HepG2 (cell line): ENCODE results near the gene FLAD1. TPM values are rescaled to one million over a fixed set of nuclear protein-coding genes. Genes with fewer than 3 reads are reported as not detected.

Source experiments
- CHCHD3 ChIP-seq: sonication (generic); formaldehyde crosslinking; IDR thresholded peaks from 2 replicates; pipeline ENCODE4 v1.8.0; 2022; ENCODE audit warnings: mild to moderate bottlenecking, missing genetic modification reagents, moderate library complexity
- CHD4 ChIP-seq: fragments of 200-600 bp; sonication (generic); IDR thresholded peaks from 2 replicates; pipeline ENCODE4 v1.7.0; 2017; ENCODE audit warnings: mild to moderate bottlenecking, low read length, borderline replicate concordance
- HES4 ChIP-seq: sonication (generic); formaldehyde crosslinking; IDR thresholded peaks from 2 replicates; pipeline ENCODE4 v1.9.0; 2021; ENCODE audit warnings: mild to moderate bottlenecking, missing genetic modification reagents, borderline replicate concordance
- HIVEP1 ChIP-seq: sonication (generic); formaldehyde crosslinking; IDR thresholded peaks from 2 replicates; pipeline ENCODE4 v1.4.0; 2020; ENCODE audit warnings: mild to moderate bottlenecking, missing genetic modification reagents
- HMGA1 ChIP-seq: sonication (generic); formaldehyde crosslinking; conservative IDR thresholded peaks from 2 replicates; pipeline ENCODE4 v1.4.0; 2020; ENCODE audit warnings: missing genetic modification reagents
- HMGXB3 ChIP-seq: sonication (generic); formaldehyde crosslinking; IDR thresholded peaks from 2 replicates; pipeline ENCODE4 v1.4.0; 2020; ENCODE audit warnings: missing genetic modification reagents, borderline replicate concordance
- KLF16 ChIP-seq, 2 experiments: sonication (generic) in 1 of 2; formaldehyde crosslinking in 1 of 2; IDR thresholded peaks; 2 replicates each; pipeline versions ENCODE4 v1.6.1 to v1.8.0; 2016 to 2023; ENCODE audit warnings: missing genetic modification reagents in 2 of 2, missing compliant biosample characterization in 1 of 2
- PBX2 ChIP-seq: IDR thresholded peaks from 2 replicates; pipeline ENCODE4 v1.6.1; 2016; ENCODE audit warnings: control low read depth
- RXRB ChIP-seq: IDR thresholded peaks from 2 replicates; pipeline ENCODE4 v1.6.1; 2016; ENCODE audit warnings: borderline replicate concordance, missing genetic modification reagents, missing compliant biosample characterization
- SMAD3 ChIP-seq: sonication (generic); formaldehyde crosslinking; IDR thresholded peaks from 2 replicates; pipeline ENCODE4 v1.4.0; 2020; ENCODE audit warnings: missing genetic modification reagents
- TMF1 ChIP-seq: sonication (generic); formaldehyde crosslinking; IDR thresholded peaks from 2 replicates; pipeline ENCODE4 v1.8.1; 2022; ENCODE audit warnings: low read depth, missing genetic modification reagents
- TOPORS ChIP-seq: sonication (generic); formaldehyde crosslinking; IDR thresholded peaks from 2 replicates; pipeline ENCODE4 v1.8.0; 2023; ENCODE audit warnings: mild to moderate bottlenecking, missing genetic modification reagents
- ZFP1 ChIP-seq: IDR thresholded peaks from 2 replicates; pipeline ENCODE4 v1.6.1; 2016
- ZNF207 ChIP-seq: fragments of 450-650 bp; IDR thresholded peaks from 2 replicates; pipeline ENCODE4 v1.6.1; 2016; ENCODE audit warnings: antibody characterized with exemption, borderline replicate concordance
- ZNF264 ChIP-seq: sonication (generic); formaldehyde crosslinking; IDR thresholded peaks from 2 replicates; pipeline ENCODE4 v1.4.0; 2020; ENCODE audit warnings: missing genetic modification reagents
- ZNF326 ChIP-seq: sonication (generic); formaldehyde crosslinking; IDR thresholded peaks from 2 replicates; pipeline ENCODE4 v1.4.0; 2020; ENCODE audit warnings: missing genetic modification reagents, borderline replicate concordance
- ZNF337 ChIP-seq: sonication (generic); formaldehyde crosslinking; IDR thresholded peaks from 2 replicates; pipeline ENCODE4 v1.5.1; 2020; ENCODE audit warnings: missing genetic modification reagents, low read depth, mild to moderate bottlenecking, borderline replicate concordance
- ZNF512B ChIP-seq: sonication (generic); formaldehyde crosslinking; IDR thresholded peaks from 2 replicates; pipeline ENCODE4 v1.5.1; 2020; ENCODE audit warnings: missing genetic modification reagents, mild to moderate bottlenecking, borderline replicate concordance
- ZNF546 ChIP-seq: sonication (generic); formaldehyde crosslinking; conservative IDR thresholded peaks from 2 replicates; pipeline ENCODE4 v1.8.1; 2023; ENCODE audit warnings: mild to moderate bottlenecking, missing genetic modification reagents
- ZNF563 ChIP-seq: sonication (generic); formaldehyde crosslinking; IDR thresholded peaks from 2 replicates; pipeline ENCODE4 v1.8.0; 2022; ENCODE audit warnings: mild to moderate bottlenecking, moderate library complexity, missing genetic modification reagents
- ZNF672 ChIP-seq: sonication (generic); formaldehyde crosslinking; IDR thresholded peaks from 2 replicates; pipeline ENCODE4 v1.8.1; 2022; ENCODE audit warnings: missing genetic modification reagents
- ZNF720 ChIP-seq: sonication (generic); formaldehyde crosslinking; IDR thresholded peaks from 2 replicates; pipeline ENCODE4 v1.4.0; 2020; ENCODE audit warnings: missing genetic modification reagents
- ZNF784 ChIP-seq: sonication (generic); formaldehyde crosslinking; IDR thresholded peaks from 2 replicates; pipeline ENCODE4 v1.5.1; 2020; ENCODE audit warnings: missing genetic modification reagents, mild to moderate bottlenecking, borderline replicate concordance
- polyA plus RNA-seq, 8 experiments: library from polyadenylated mRNA; depleted of rRNA in 3 of 8; stranded (reverse) in 7 of 8; unstranded in 1 of 8; fragments of >200 nt; fragmentation: Illumina TruSeq in 4 of 8; extraction: Trizol in 4 of 8; gene quantifications; 2 replicates each; pipeline versions ENCODE4 v1.2.1 to v1.2.3, GENCODE V29; 2011 to 2016; ENCODE audit warnings: low read depth in 4 of 8, missing spikeins in 1 of 8, mixed read lengths in 1 of 8; ENCODE audit not compliant: insufficient read depth in 1 of 8
- total RNA-seq, 5 experiments: library from RNA; depleted of rRNA; stranded (reverse); fragments of >200 nt; fragmentation: Illumina TruSeq; extraction: Trizol; gene quantifications; 2 replicates each; pipeline ENCODE4 v1.2.3, GENCODE V29; 2016; ENCODE audit warnings: low read depth in 1 of 5

The FLAD1 gene
- total and polyA plus RNA-seq, 2 of the 13 experiments (the other 11 are each of a cell fraction or from before 2014, with no cell fraction given): 25.9 to 32.8 TPM

GRCh38 chr1:154962156-154962749, 20.9 kb upstream of the FLAD1 start (continued):
- TF ChIP-seq ZNF546 (CRISPR knock-in tag) (no peak), PBX2 (CRISPR knock-in tag) (no peak), ZNF720 (no peak), ZNF512B (CRISPR knock-in tag) (no peak), SMAD3 (CRISPR knock-in tag) (no peak), ZNF337 (CRISPR knock-in tag) (peak; percentile 50; the same call in 1 of the 2 replicates), CHD4 (no peak), ZNF672 (CRISPR knock-in tag) (no peak), CHCHD3 (CRISPR knock-in tag) (no peak), ZNF563 (CRISPR knock-in tag) (no peak), ZNF326 (CRISPR knock-in tag) (no peak), ZNF264 (no peak), HES4 (CRISPR knock-in tag) (no peak), HMGA1 (CRISPR knock-in tag) (no peak), ZNF207 (no peak), ZFP1 (CRISPR knock-in tag) (no peak), HMGXB3 (CRISPR knock-in tag) (no peak), HIVEP1 (no peak), ZNF784 (no peak; the same call in 1 of the 2 replicates), KLF16 (CRISPR knock-in tag; IDR thresholded peaks at IDR 0.05) (no peak), TOPORS (no peak), RXRB (CRISPR knock-in tag) (no peak), TMF1 (CRISPR knock-in tag) (no peak)
